ENCODE data around the gene RUNX1.

Gene RUNX1

DNA sequence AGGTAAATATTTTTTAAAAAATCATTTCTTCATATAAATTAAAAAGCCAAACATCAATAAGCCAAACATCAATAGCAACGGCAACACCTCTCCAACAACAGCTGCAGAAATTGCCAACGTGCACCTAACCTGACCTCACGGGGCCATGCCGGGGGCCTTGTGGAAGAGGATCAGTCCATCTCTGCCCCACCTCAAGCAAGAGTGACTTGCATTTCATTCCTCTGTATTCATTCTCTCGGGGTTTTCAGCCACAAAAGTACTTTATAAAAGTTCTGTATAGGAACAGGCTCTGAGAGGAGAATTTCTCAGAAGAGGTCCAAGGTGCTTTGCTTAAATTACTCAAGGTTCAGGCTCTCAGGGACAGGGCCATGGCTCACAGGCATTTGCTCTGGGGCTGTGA lies 100.9 kb downstream of the RUNX1 start:
- in situ Hi-C loops (cut with HindIII; ENCODE audit: low sequenced_read_pairs) = no loop called here
- DNase-seq (ENCODE audit: low read depth) = no peak
- no peak overlapping the region for H3K4me3 ChIP-seq (ENCODE audit: low read depth, low read length)
- TF ChIP-seq, protein P1, sequence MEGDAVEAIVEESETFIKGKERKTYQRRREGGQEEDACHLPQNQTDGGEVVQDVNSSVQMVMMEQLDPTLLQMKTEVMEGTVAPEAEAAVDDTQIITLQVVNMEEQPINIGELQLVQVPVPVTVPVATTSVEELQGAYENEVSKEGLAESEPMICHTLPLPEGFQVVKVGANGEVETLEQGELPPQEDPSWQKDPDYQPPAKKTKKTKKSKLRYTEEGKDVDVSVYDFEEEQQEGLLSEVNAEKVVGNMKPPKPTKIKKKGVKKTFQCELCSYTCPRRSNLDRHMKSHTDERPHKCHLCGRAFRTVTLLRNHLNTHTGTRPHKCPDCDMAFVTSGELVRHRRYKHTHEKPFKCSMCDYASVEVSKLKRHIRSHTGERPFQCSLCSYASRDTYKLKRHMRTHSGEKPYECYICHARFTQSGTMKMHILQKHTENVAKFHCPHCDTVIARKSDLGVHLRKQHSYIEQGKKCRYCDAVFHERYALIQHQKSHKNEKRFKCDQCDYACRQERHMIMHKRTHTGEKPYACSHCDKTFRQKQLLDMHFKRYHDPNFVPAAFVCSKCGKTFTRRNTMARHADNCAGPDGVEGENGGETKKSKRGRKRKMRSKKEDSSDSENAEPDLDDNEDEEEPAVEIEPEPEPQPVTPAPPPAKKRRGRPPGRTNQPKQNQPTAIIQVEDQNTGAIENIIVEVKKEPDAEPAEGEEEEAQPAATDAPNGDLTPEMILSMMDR (IDR thresholded peaks at IDR 0.05; ENCODE audit: low read depth, low read length, missing control alignments) = no peak

DNA sequence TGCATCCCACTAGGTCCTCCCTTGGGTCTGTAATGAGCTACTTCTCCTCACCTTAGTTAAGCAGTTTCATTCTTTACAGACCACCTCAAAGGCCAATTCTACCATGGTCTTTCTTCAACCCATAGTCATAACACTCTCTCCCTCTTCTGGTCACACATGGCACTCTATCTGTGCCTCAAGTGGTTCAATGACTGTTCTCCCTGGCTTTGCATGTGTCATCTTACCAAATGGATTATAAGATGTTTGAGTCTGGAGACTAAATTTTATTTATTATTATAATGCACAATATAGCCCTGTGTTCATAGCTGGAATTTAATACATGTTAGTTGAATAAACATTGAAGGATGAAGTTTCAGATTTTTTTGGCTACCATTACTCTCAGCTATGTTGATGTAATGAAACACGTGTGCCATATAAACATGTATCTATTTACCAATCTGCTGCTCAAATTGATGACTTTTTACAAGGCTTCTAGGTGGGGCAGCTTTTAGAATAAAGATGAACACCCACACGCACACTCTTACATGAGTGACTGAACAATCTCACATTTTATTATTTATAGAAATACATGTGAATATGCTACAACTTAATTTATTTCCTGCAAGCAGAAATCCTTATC lies 102.1 kb downstream of the RUNX1 start:
- TF ChIP-seq, protein P1 (IDR thresholded peaks at IDR 0.05; ENCODE audit: low read depth, low read length, missing control alignments) = no peak
- no peak for DNase-seq (ENCODE audit: low read depth)
- in situ Hi-C loops (cut with HindIII; ENCODE audit: low sequenced_read_pairs) = no loop called here
- no peak overlapping the region for H3K4me3 ChIP-seq (ENCODE audit: low read depth, low read length)

DNA sequence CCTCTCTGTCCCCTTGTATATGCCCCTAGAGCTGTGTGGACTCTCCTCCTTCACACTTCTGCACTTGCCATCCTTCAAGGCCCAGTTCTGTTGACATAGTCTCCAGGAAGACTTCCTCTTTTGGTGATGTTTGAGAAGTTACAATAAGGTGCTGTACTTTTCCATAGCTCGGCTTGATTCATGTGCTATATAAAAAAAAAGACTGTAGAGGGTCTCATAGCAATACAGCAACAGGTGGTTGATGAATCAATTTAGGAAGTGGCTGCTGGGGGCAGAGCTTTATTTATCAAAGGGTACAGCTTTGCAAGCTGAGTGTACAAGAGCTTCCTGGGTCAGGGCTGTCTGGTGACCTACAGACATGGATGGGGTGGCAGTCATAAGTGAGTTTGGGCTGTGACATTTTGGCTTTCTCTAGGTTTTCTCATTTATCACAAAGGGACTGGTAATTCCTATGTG lies 102.7 kb downstream of the RUNX1 start:
- in situ Hi-C loops (cut with HindIII; ENCODE audit: low sequenced_read_pairs) = no loop called here
- no peak overlapping the region for H3K4me3 ChIP-seq (ENCODE audit: low read depth, low read length)
- TF ChIP-seq, protein P1 (IDR thresholded peaks at IDR 0.05; ENCODE audit: low read depth, low read length, missing control alignments) = no peak
- no peak for DNase-seq (ENCODE audit: low read depth)

DNA sequence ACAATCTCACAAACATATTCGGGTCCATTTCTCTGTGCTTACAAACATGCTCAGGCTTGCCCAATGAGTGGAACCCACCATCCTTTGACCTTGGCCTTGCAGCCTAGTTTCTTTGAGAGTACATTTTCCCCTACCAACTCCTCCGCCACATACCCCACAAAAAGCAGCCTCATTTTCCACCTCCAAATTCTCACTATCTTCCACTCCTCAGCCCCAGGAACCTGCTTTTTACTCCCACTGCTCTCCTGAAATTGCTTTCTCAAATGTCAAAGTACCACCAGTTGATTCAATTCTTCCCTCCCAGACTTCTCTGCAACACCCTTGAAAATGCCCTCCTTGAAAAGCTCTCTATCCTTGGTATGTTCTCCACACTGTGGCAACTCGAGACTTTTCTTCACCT lies 103.8 kb downstream of the RUNX1 start:
- no peak for DNase-seq (ENCODE audit: low read depth)
- TF ChIP-seq, protein P1 (IDR thresholded peaks at IDR 0.05; ENCODE audit: low read depth, low read length, missing control alignments) = no peak
- in situ Hi-C loops (cut with HindIII; ENCODE audit: low sequenced_read_pairs) = no loop called here
- H3K4me3 ChIP-seq (ENCODE audit: low read depth, low read length) = no peak overlapping the region

DNA sequence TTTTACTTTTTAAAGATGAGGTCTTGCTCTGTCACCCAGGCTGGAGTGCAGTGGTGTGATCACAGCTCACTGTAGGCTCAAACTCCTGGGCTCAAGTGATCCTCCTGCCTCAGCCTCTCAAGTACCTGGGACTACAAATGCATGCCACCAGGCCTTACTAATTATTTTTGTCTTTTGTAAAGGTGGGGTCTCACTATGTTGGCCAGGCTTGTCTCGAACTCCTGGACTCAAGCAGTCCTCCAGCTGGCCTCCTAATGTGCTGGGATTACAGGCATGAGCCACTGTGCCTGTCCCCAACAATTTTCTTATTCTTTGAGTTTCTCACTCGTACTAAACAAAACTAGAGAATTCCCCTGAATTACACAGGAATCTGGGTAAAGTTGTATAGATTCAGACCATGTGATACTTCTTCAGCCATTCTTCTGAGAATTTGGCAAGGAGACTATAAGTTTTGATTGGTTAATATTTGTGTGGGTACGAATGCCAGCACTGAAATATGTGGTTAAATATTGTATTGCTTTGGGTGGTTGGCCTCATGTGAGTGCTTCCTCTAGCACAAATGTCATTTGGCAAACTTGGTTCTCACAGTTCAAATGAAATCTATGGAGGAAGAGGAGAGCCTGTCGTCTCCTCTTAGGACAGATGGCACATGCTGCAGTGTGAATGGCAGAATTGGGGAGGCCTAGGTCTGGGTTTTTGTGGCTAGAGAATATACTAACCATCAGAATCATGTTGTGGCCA lies 104.9 kb downstream of the RUNX1 start:
- TF ChIP-seq, protein P1 (IDR thresholded peaks at IDR 0.05; ENCODE audit: low read depth, low read length, missing control alignments) = no peak
- DNase-seq (ENCODE audit: low read depth) = no peak
- in situ Hi-C loops (cut with HindIII; ENCODE audit: low sequenced_read_pairs) = no loop called here

DNA sequence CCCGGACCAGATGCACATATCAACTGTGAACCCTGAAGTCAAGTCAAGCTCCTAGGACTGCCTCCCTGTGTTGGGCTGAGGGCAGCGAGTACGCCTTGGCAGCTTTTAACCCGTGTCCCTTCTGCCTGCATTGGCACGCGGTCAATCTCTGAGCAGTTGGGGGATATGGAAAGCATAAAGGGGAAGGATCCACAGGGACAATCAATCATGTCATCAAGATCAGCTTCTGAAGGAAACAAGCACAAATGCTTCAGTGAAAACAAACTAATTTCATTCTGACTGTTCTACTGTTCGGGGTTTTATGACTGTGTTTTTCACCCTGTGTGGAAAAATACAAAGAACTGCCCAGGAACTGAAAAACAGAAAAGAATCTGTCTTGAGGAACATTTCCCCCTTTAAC lies 106.2 kb downstream of the RUNX1 start:
- in situ Hi-C loops (cut with HindIII; ENCODE audit: low sequenced_read_pairs) = no loop called here
- no peak overlapping the region for H3K4me3 ChIP-seq (ENCODE audit: low read depth, low read length)
- TF ChIP-seq, protein P1 (IDR thresholded peaks at IDR 0.05; ENCODE audit: low read depth, low read length, missing control alignments) = no peak
- no peak for DNase-seq (ENCODE audit: low read depth)

More for the DNA sequence above, 104.9 kb downstream of the RUNX1 start:
- H3K4me3 ChIP-seq (ENCODE audit: low read depth, low read length) = no peak overlapping the region
